Nephron progenitor cell (in vitro differentiated cells): Measurements from ENCODE around the gene PPP1R16B.

Experiments used
- DNase-seq: peaks from one replicate; pipeline ENCODE4 v3.0.0; 2021
- H3K27ac Mint-ChIP-seq: 2 replicates; pipeline ENCODE4 v1.8.0; 2021; ENCODE audit warnings: mild to moderate bottlenecking, moderate library complexity, mixed read lengths
- H3K27me3 Mint-ChIP-seq: 2 replicates; pipeline ENCODE4 v1.8.0; 2021; ENCODE audit warnings: mild to moderate bottlenecking, low read depth, mixed read lengths; ENCODE audit not compliant: poor library complexity
- H3K36me3 Mint-ChIP-seq: 2 replicates; pipeline ENCODE4 v1.8.0; 2021; ENCODE audit warnings: low read depth, mixed read lengths
- H3K4me1 Mint-ChIP-seq: 2 replicates; pipeline ENCODE4 v1.8.0; 2021; ENCODE audit warnings: mixed read lengths
- H3K4me3 Mint-ChIP-seq: 2 replicates; pipeline ENCODE4 v1.8.0; 2021; ENCODE audit warnings: mild to moderate bottlenecking, moderate library complexity, mixed read lengths
- H3K9me3 Mint-ChIP-seq: 2 replicates; pipeline ENCODE4 v1.8.0; 2021; ENCODE audit warnings: mild to moderate bottlenecking, moderate library complexity, mixed read lengths
- CTCF ChIP-seq: fragments of 200-600 bp; sonication (generic); IDR thresholded peaks from 2 replicates; pipeline ENCODE4 v1.5.0; 2021; ENCODE audit warnings: antibody characterized with exemption

Gene PPP1R16B

GRCh38 chr20:38881806-38882440 is 76.4 kb downstream of the PPP1R16B start:
- Mint-ChIP-seq H3K9me3 (no peaks in the 10 kb centered on the region), H3K4me3 (no peak overlapping the region), H3K4me1 (no peaks in the 10 kb centered on the region), H3K27me3 (peaks cover 73% of the 10 kb centered on the region), H3K27ac (no peak overlapping the region), H3K36me3 (no peaks in the 10 kb centered on the region)
- no peak for DNase-seq
- no peak for TF ChIP-seq CTCF

- Mint-ChIP-seq H3K4me3 (no peak overlapping the region), H3K27me3 (peaks cover 70% of the 10 kb centered on the region), H3K9me3 (no peaks in the 10 kb centered on the region), H3K4me1 (no peaks in the 10 kb centered on the region), H3K36me3 (no peaks in the 10 kb centered on the region), H3K27ac (no peak overlapping the region)
- TF ChIP-seq CTCF: no peak
- no peak for DNase-seq
These were observed 77.1 kb downstream of the PPP1R16B start for GRCh38 chr20:38882600-38882999.

- no peak overlapping the region for H3K27ac Mint-ChIP-seq
- no peaks in the 10 kb centered on the region for H3K36me3 Mint-ChIP-seq
- no peaks in the 10 kb centered on the region for H3K4me1 Mint-ChIP-seq
- no peak overlapping the region for H3K4me3 Mint-ChIP-seq
- H3K9me3 Mint-ChIP-seq: no peaks in the 10 kb centered on the region
- H3K27me3 Mint-ChIP-seq: peaks cover 67% of the 10 kb centered on the region
- no peak for DNase-seq
- TF ChIP-seq CTCF: no peak
These were observed 77.8 kb downstream of the PPP1R16B start for GRCh38 chr20:38883081-38883980.

- Mint-ChIP-seq H3K27ac (no peak overlapping the region), H3K4me3 (no peak overlapping the region), H3K27me3 (peaks cover 63% of the 10 kb centered on the region), H3K4me1 (no peaks in the 10 kb centered on the region), H3K36me3 (no peaks in the 10 kb centered on the region), H3K9me3 (no peaks in the 10 kb centered on the region)
- DNase-seq: no peak
- no peak for TF ChIP-seq CTCF
These were observed 78.7 kb downstream of the PPP1R16B start for GRCh38 chr20:38883981-38884733.

- Mint-ChIP-seq H3K27me3 (peaks cover 57% of the 10 kb centered on the region), H3K4me1 (no peaks in the 10 kb centered on the region)
- no peak for DNase-seq
These were observed 79.9 kb downstream of the PPP1R16B start for GRCh38 chr20:38885357-38885756.

More at GRCh38 chr20:38885357-38885756, 79.9 kb downstream of the PPP1R16B start:
- no peak overlapping the region for H3K4me3 Mint-ChIP-seq
- H3K27ac Mint-ChIP-seq: no peak overlapping the region
- H3K36me3 Mint-ChIP-seq: no peaks in the 10 kb centered on the region
- no peaks in the 10 kb centered on the region for H3K9me3 Mint-ChIP-seq
- TF ChIP-seq CTCF: no peak
